Measurements from ENCODE around the gene PCBD2. TPM values are rescaled to one million over a fixed set of nuclear protein-coding genes. Genes with fewer than 3 reads are reported as not detected.
"Not testable (repeated sequence)": the region's sequence is repeated elsewhere in the genome, so short reads cannot be mapped to it uniquely, and the experiment has no call there.

Gene PCBD2
- total and polyA plus RNA-seq, 2 of the 8 experiments (the other 6 are each of a cell fraction or from before 2014, with no cell fraction given): 4.8 to 10.3 TPM

GRCh38 chr5:134990183-134990582, 85.3 kb downstream of the PCBD2 start:
- H3K18ac ChIP-seq (ENCODE audit: extremely low read depth, low read length); H4K8ac ChIP-seq (ENCODE audit: extremely low read depth, insufficient read depth, low read length); H2AK5ac ChIP-seq (ENCODE audit: low read depth, low read length); H3K79me2 ChIP-seq (ENCODE audit: control insufficient read depth in 1 of 2, insufficient read depth in 2 of 2, low read length in 2 of 2); H2BK5ac ChIP-seq (ENCODE audit: low read depth, low read length); H3K23ac ChIP-seq (ENCODE audit: insufficient read length); H3K79me1 ChIP-seq (ENCODE audit: low read depth, low read length); H3K9me3 ChIP-seq (ENCODE audit: insufficient read depth in 2 of 2, low read depth in 1 of 2, low read length in 1 of 2); H3K4me1 ChIP-seq (replicated peaks in 1 of 4; ENCODE audit: control insufficient read depth in 3 of 4, insufficient read depth in 4 of 4, low read length in 3 of 4); H3K4me3 ChIP-seq (ENCODE audit: extremely low read depth in 1 of 4, insufficient read depth in 2 of 4, low read depth in 3 of 4, low read length in 4 of 4); H2BK20ac ChIP-seq (ENCODE audit: low read length); H3K27me3 ChIP-seq (replicated peaks in 1 of 4; ENCODE audit: control insufficient read depth in 3 of 4, extremely low read depth in 1 of 4, insufficient read depth in 3 of 4, low read length in 3 of 4); H3K56ac ChIP-seq (replicated peaks; ENCODE audit: insufficient read length, low read depth, low read length); H2AFZ ChIP-seq (ENCODE audit: low read length); DNase-seq (ENCODE audit: low read depth in 1 of 2, low spot score in 2 of 2); POLR2A ChIA-PET (ENCODE audit: partially characterized antibody); H3K27ac ChIP-seq (ENCODE audit: low read depth, low read length); H3K9ac ChIP-seq (replicated peaks in 1 of 4; ENCODE audit: extremely low read depth in 1 of 4, low read depth in 3 of 4, low read length in 3 of 4); H2BK15ac ChIP-seq (ENCODE audit: low read length); H4K20me1 ChIP-seq (replicated peaks in 1 of 2; ENCODE audit: control insufficient read depth in 1 of 2, insufficient read depth in 2 of 2, low read length in 2 of 2); FAIRE-seq; H4K5ac ChIP-seq (ENCODE audit: insufficient read length, low read depth, low read length); H3K14ac ChIP-seq (ENCODE audit: insufficient read length); H3K4ac ChIP-seq (replicated peaks; ENCODE audit: insufficient read length, low read depth, low read length); H2BK12ac ChIP-seq (ENCODE audit: low read depth, low read length); H3K23me2 ChIP-seq (ENCODE audit: low read depth, low read length); H2BK120ac ChIP-seq (replicated peaks; ENCODE audit: low read depth, low read length); H3K36me3 ChIP-seq (ENCODE audit: control insufficient read depth in 2 of 4, insufficient read depth in 4 of 4, low read length in 3 of 4); H4K91ac ChIP-seq (replicated peaks; ENCODE audit: insufficient read length, low read length): not testable (repeated sequence)
- H3K4me2 ChIP-seq (ENCODE audit: insufficient read depth in 1 of 2, low read depth in 2 of 2, low read length in 2 of 2): peak overlapping the region; percentile 25 to 35
- CTCF ChIA-PET (ENCODE audit: partially characterized antibody): interaction anchor here (0.7 kb wide), 1 partner anchor 402 kb away, joined by 3 read pairs; no protein-coding TSS in a partner anchor
- WGBS, 2 experiments (ENCODE audit: extremely low coverage in 1 of 2, insufficient coverage in 1 of 2, insufficient read length in 1 of 2, insufficient replicate concordance in 2 of 2, low coverage in 1 of 2, low lambda C conversion rate in 2 of 2, missing lambda C conversion rate in 1 of 2): 33% methylated on average over 5 of the region's 5 CpGs; no CpG with 5 or more reads in 1 of the 2 experiments
